Activated CD4-positive, alpha-beta memory T cell treated with anti-CD3 and anti-CD28 coated beads for 36 hours (primary cell): ENCODE results near the gene HPS3. TPM values are rescaled to one million over a fixed set of nuclear protein-coding genes. Genes with fewer than 3 reads are reported as not detected.

ENCODE experiments used
- CTCF ChIA-PET: fragments of 350-600 bp; sonication (Branson Sonifier 250); formaldehyde crosslinking; loops from one replicate; lab custom pipeline; 2021; ENCODE audit warnings: antibody characterized with exemption, inconsistent platforms; lab: Charles Lee
- POLR2A ChIA-PET: fragments of 350-600 bp; sonication (Branson Sonifier 250); formaldehyde crosslinking; loops from one replicate; lab custom pipeline; 2021; ENCODE audit warnings: antibody characterized with exemption; lab: Charles Lee
- DNase-seq: peaks from one replicate; pipeline ENCODE4 v3.0.0-alpha.2; 2020
- H3K27ac Mint-ChIP-seq: one replicate; pipeline ENCODE4 v1.8.0; 2021; ENCODE audit warnings: mixed read lengths
- H3K27me3 Mint-ChIP-seq: one replicate; pipeline ENCODE4 v1.8.0; 2021; ENCODE audit warnings: mixed read lengths
- H3K36me3 Mint-ChIP-seq: one replicate; pipeline ENCODE4 v1.8.0; 2021; ENCODE audit warnings: mixed read lengths
- H3K4me1 Mint-ChIP-seq: one replicate; pipeline ENCODE4 v1.8.0; 2021; ENCODE audit warnings: low read depth, mixed read lengths
- H3K4me3 Mint-ChIP-seq: one replicate; pipeline ENCODE4 v1.8.0; 2021; ENCODE audit warnings: mild to moderate bottlenecking, mixed read lengths
- H3K9me3 Mint-ChIP-seq: one replicate; pipeline ENCODE4 v1.8.0; 2021; ENCODE audit warnings: mixed read lengths
- intact Hi-C: fragments of 100-400 bp; cut with micrococcal nuclease; formaldehyde crosslinking; loops from one replicate; pipeline ENCODE4 v1.15.1; 2023
- total RNA-seq, 2 experiments: library from RNA; stranded (reverse); gene quantifications; one replicate each; pipeline ENCODE4 v1.2.3, GENCODE V29; 2021

HPS3 gene
- total RNA-seq, 2 experiments from 2014 or later = 23.0 to 25.2 TPM

DNA sequence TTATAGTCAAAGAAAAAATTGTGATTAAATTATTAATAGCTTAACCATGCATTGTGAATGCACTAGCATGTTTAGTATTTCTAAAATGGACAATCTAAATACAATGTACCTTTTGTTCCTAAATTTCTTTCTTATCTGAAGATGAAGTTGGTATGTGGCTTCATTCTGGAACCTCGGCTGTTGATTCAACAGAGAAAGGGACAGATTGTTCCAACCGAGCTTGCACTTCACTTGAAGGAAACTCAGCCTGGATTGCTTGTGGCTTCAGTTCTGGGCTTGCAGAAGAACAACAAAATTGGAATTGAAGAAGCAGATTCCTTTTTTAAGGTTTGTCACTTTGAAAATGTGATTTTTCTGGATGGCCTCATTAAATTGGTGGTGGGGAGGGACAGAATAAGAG, 32.6 kb downstream of the HPS3 start:
- H3K4me3 Mint-ChIP-seq = no peak overlapping the region
- POLR2A ChIA-PET = no interaction called here
- no peak for DNase-seq
- H3K9me3 Mint-ChIP-seq = no peaks in the 10 kb centered on the region
- no peak overlapping the region for H3K27ac Mint-ChIP-seq
- no peaks in the 10 kb centered on the region for H3K27me3 Mint-ChIP-seq
- no peaks in the 10 kb centered on the region for H3K4me1 Mint-ChIP-seq
- H3K36me3 Mint-ChIP-seq = peaks cover 39% of the 10 kb centered on the region
- CTCF ChIA-PET = no interaction called here
- intact Hi-C loops = no loop called here

- H3K9me3 Mint-ChIP-seq = no peaks in the 10 kb centered on the region
- no peak overlapping the region for H3K27ac Mint-ChIP-seq
- no peak overlapping the region for H3K4me3 Mint-ChIP-seq
- no peaks in the 10 kb centered on the region for H3K4me1 Mint-ChIP-seq
- no peak for DNase-seq
- H3K36me3 Mint-ChIP-seq = peaks cover 43% of the 10 kb centered on the region
- ChIA-PET CTCF (no interaction called here), POLR2A (no interaction called here)
- H3K27me3 Mint-ChIP-seq = no peaks in the 10 kb centered on the region
- intact Hi-C loops = no loop called here
These were observed 33.6 kb downstream of the HPS3 start for GRCh38 chr3:149163066-149163465.

- no peaks in the 10 kb centered on the region for H3K9me3 Mint-ChIP-seq
- intact Hi-C loops = no loop called here
- H3K36me3 Mint-ChIP-seq = peaks cover 51% of the 10 kb centered on the region
- ChIA-PET POLR2A (no interaction called here), CTCF (no interaction called here)
- no peaks in the 10 kb centered on the region for H3K4me1 Mint-ChIP-seq
- H3K4me3 Mint-ChIP-seq = no peak overlapping the region
- no peak overlapping the region for H3K27ac Mint-ChIP-seq
- no peak for DNase-seq
- H3K27me3 Mint-ChIP-seq = no peaks in the 10 kb centered on the region
These were observed 38.5 kb downstream of the HPS3 start for GRCh38 chr3:149167898-149168297.

GRCh38 chr3:149170672-149171071, 41.2 kb downstream of the HPS3 start:
- Mint-ChIP-seq H3K4me1 (peaks cover 5% of the 10 kb centered on the region), H3K4me3 (no peak overlapping the region), H3K27me3 (no peaks in the 10 kb centered on the region), H3K36me3 (peaks cover 51% of the 10 kb centered on the region), H3K27ac (no peak overlapping the region), H3K9me3 (no peaks in the 10 kb centered on the region)
- no peak for DNase-seq
- ChIA-PET POLR2A (no interaction called here), CTCF (no interaction called here)
- intact Hi-C loops = no loop called here

DNA sequence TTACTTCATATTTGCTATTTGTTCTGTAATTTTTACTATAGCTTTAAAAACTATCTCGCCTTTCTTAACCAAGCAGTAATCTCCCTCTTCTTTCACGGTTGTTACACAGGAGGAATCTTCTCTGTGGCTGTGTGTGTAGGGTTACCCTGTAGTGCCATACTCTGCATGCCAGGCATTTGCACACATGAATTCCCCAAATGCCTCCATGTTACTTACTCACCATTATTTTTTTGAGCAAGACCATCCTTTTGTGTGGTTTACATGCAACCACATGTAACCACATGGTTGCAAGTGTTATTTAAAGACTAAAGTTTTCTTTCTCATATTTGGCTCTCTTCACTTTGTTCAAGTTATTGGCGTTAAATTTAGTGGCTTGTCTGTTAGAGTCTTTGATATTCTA, 45.5 kb downstream of the HPS3 start:
- intact Hi-C loops = no loop called here
- Mint-ChIP-seq H3K4me3 (no peak overlapping the region), H3K27ac (no peak overlapping the region)

GRCh38 chr3:149177122-149177521, 47.7 kb downstream of the HPS3 start:
- Mint-ChIP-seq H3K4me1 (peaks cover 5% of the 10 kb centered on the region), H3K4me3 (no peak overlapping the region), H3K27me3 (no peaks in the 10 kb centered on the region), H3K27ac (no peak overlapping the region), H3K36me3 (peaks cover 24% of the 10 kb centered on the region), H3K9me3 (no peaks in the 10 kb centered on the region)
- CTCF ChIA-PET = interaction anchor here (1.0 kb wide), 1 partner anchor 222 kb away, joined by 4 read pairs; no protein-coding TSS in a partner anchor
- POLR2A ChIA-PET = no interaction called here
- no peak for DNase-seq
- intact Hi-C loops = no loop called here

More for the DNA sequence above, 45.5 kb downstream of the HPS3 start:
- peak; percentile 15 for DNase-seq
- Mint-ChIP-seq H3K27me3 (no peaks in the 10 kb centered on the region), H3K9me3 (no peaks in the 10 kb centered on the region), H3K4me1 (peaks cover 5% of the 10 kb centered on the region), H3K36me3 (peaks cover 35% of the 10 kb centered on the region)
- CTCF ChIA-PET = no interaction called here
- POLR2A ChIA-PET = no interaction called here

DNA sequence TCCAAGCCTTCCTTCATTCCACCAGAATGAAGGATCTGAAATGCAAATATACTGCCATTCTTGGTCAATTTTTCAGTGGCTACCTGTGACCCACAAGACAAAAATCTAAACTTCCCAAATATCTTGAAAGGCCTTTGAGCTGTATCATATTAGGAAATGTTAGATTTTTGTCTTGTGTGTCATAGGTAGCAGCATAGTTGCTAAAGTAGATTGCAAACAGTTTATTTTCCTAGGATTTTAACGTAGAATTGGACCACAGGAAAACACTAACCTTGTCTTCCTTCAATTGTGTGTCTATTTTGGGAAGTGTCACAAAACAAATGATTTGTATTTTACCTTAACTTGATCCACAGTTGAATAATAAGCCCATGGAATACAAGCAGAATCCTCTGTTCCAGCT, 49.8 kb downstream of the HPS3 start:
- POLR2A ChIA-PET = no interaction called here
- H3K9me3 Mint-ChIP-seq = no peaks in the 10 kb centered on the region
- DNase-seq = no peak
- no peaks in the 10 kb centered on the region for H3K27me3 Mint-ChIP-seq
- H3K4me1 Mint-ChIP-seq = peaks cover 5% of the 10 kb centered on the region
- H3K36me3 Mint-ChIP-seq = peaks cover 9% of the 10 kb centered on the region
- CTCF ChIA-PET = no interaction called here
- no peak overlapping the region for H3K4me3 Mint-ChIP-seq
- intact Hi-C loops = no loop called here
- no peak overlapping the region for H3K27ac Mint-ChIP-seq

- Mint-ChIP-seq H3K9me3 (no peaks in the 10 kb centered on the region), H3K36me3 (peaks cover 4% of the 10 kb centered on the region), H3K27ac (no peak overlapping the region), H3K4me1 (peaks cover under 1% of the 10 kb centered on the region), H3K27me3 (no peaks in the 10 kb centered on the region), H3K4me3 (no peak overlapping the region)
- DNase-seq = no peak
- intact Hi-C loops = no loop called here
- ChIA-PET POLR2A (no interaction called here), CTCF (no interaction called here)
These were observed 50.7 kb downstream of the HPS3 start for GRCh38 chr3:149180057-149180573.

GRCh38 chr3:149181182-149181581, 51.7 kb downstream of the HPS3 start:
- Mint-ChIP-seq H3K27ac (no peak overlapping the region), H3K4me1 (no peaks in the 10 kb centered on the region), H3K9me3 (no peaks in the 10 kb centered on the region), H3K36me3 (peaks cover 2% of the 10 kb centered on the region), H3K27me3 (no peaks in the 10 kb centered on the region), H3K4me3 (no peak overlapping the region)
- ChIA-PET CTCF (no interaction called here), POLR2A (no interaction called here)
- intact Hi-C loops = no loop called here
- DNase-seq = no peak

GRCh38 chr3:149186219-149186618, 56.8 kb downstream of the HPS3 start:
- ChIA-PET POLR2A (no interaction called here), CTCF (no interaction called here)
- no peaks in the 10 kb centered on the region for H3K4me1 Mint-ChIP-seq
- no peak overlapping the region for H3K27ac Mint-ChIP-seq
- DNase-seq = no peak
- H3K4me3 Mint-ChIP-seq = no peak overlapping the region
- no peaks in the 10 kb centered on the region for H3K9me3 Mint-ChIP-seq
- H3K27me3 Mint-ChIP-seq = no peaks in the 10 kb centered on the region
- H3K36me3 Mint-ChIP-seq = no peaks in the 10 kb centered on the region
- intact Hi-C loops = no loop called here

- Mint-ChIP-seq H3K27me3 (no peaks in the 10 kb centered on the region), H3K36me3 (no peaks in the 10 kb centered on the region), H3K4me1 (no peaks in the 10 kb centered on the region), H3K9me3 (no peaks in the 10 kb centered on the region), H3K4me3 (no peak overlapping the region), H3K27ac (no peak overlapping the region)
- intact Hi-C loops = no loop called here
- no peak for DNase-seq
- ChIA-PET POLR2A (no interaction called here), CTCF (no interaction called here)
These were observed 57.3 kb downstream of the HPS3 start for GRCh38 chr3:149186721-149187120.

GRCh38 chr3:149188494-149188893, 59.1 kb downstream of the HPS3 start:
- no peak overlapping the region for H3K27ac Mint-ChIP-seq
- POLR2A ChIA-PET = no interaction called here
- CTCF ChIA-PET = interaction anchor here (0.6 kb wide), 1 partner anchor 327 kb away, joined by 4 read pairs; no protein-coding TSS in a partner anchor
- H3K9me3 Mint-ChIP-seq = no peaks in the 10 kb centered on the region
- no peak for DNase-seq
- H3K36me3 Mint-ChIP-seq = no peaks in the 10 kb centered on the region
- no peak overlapping the region for H3K4me3 Mint-ChIP-seq
- H3K27me3 Mint-ChIP-seq = no peaks in the 10 kb centered on the region
- intact Hi-C loops = no loop called here
- H3K4me1 Mint-ChIP-seq = no peaks in the 10 kb centered on the region

- DNase-seq = no peak
- POLR2A ChIA-PET = no interaction called here
- intact Hi-C loops = no loop called here
- no peaks in the 10 kb centered on the region for H3K36me3 Mint-ChIP-seq
- H3K4me3 Mint-ChIP-seq = no peak overlapping the region
- no peaks in the 10 kb centered on the region for H3K4me1 Mint-ChIP-seq
- CTCF ChIA-PET = interaction anchor here (0.6 kb wide), 1 partner anchor 17 kb away, joined by 3 read pairs; no protein-coding TSS in a partner anchor
- H3K27me3 Mint-ChIP-seq = peaks cover 5% of the 10 kb centered on the region
- H3K9me3 Mint-ChIP-seq = no peaks in the 10 kb centered on the region
- no peak overlapping the region for H3K27ac Mint-ChIP-seq
These were observed 65.8 kb downstream of the HPS3 start for GRCh38 chr3:149195221-149195620.
